NOMO-1 (cell line): ENCODE results near the gene MAPK12.

ENCODE experiments used
- DNase-seq, 2 experiments: peaks; one replicate each; lab custom pipeline; 2025; ENCODE audit not compliant: unreplicated experiment in 2 of 2; lab: John Stamatoyannopoulos, UW

MAPK12 gene

GRCh38 chr22:50299785-50300619 lies 38.5 kb upstream of the MAPK12 start:
- no peak for DNase-seq

DNA sequence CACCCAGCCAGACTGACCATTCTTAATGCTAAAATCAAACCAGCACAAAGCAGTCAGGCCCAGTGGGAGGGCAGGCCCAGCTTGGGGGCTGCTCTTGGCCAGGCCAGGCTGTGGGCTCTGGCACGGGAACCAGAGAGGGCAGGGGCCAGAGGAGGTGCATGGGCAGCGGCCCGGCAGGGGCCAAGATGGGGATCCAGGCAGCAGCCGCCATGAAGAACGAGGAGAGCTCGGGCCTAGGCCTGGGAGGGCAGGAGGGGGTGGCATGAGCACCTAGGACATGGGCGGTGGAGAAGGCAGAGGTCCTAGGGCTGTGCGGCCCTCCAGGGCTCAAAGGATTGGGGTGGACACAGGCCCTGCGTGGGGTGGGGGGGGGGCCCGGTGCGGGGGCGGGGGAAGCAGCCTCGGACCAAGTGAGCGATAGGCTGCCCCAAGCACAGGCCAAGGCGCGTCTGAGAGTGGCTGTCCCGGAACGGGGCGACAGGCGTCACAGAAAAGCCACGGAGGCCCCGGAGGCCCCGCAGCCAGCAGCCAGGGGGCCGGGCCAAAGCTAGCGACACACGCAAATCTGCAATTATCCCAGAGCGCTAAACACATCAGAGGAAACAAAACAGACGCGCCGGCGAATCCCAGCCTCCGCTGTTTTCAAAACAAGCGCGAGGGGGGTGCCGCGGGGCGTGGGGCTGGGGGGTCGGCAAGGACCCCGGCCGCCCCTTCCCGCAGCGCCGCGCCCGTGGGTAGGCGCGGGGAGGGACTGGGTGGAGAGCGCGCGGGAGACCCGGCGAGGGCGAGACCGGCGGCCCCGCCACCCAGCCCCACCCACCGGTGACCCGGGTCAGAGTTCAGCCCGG lies 37.7 kb upstream of the MAPK12 start:
- no peak for DNase-seq

- DNase-seq = no peak
Measured at GRCh38 chr22:50298266-50298637, 36.8 kb upstream of the MAPK12 start.

- no peak for DNase-seq
Measured at GRCh38 chr22:50297510-50298265, 36.2 kb upstream of the MAPK12 start.

DNA sequence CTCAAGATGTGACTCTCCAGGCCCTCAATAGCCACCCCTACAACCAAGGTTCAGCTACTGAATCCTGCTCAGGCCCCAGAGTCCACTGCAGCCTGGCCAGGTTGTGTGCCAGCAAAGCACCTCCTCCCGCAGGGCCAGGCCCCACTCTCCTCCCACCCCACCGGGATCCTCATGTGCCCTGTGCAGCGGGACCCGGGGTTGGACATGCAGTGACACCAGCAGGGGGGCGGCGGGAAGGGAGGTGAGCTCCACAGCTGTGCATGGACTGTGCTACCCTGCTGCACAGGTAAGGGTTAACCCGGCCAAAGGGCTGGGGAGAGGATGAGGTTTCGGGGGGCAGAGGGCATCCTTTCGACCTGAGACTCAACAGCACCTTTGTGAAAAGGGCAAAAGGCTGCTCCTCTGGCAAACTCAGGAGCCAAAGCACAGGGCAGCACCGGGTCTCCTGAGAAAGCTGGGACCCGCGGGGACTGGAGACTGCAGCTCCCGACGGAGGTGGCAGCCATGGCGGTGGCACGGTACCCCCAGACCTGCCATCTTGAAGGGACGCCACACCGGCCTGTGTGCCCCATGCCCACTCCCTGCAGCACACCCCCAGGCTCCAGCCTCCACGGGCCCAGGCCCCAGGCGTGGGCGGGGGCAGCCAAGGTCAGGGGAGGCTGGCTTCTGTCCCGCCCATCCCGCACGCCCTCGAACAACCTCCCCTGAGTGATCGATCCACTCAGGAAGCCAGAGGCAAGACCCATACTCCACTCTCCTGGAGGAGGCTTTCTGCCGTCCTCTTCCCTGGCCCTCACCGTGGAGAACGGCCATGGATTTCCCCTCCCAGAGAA lies 35.4 kb upstream of the MAPK12 start:
- no peak for DNase-seq

GRCh38 chr22:50294319-50294656 lies 32.8 kb upstream of the MAPK12 start:
- DNase-seq = no peak

DNA sequence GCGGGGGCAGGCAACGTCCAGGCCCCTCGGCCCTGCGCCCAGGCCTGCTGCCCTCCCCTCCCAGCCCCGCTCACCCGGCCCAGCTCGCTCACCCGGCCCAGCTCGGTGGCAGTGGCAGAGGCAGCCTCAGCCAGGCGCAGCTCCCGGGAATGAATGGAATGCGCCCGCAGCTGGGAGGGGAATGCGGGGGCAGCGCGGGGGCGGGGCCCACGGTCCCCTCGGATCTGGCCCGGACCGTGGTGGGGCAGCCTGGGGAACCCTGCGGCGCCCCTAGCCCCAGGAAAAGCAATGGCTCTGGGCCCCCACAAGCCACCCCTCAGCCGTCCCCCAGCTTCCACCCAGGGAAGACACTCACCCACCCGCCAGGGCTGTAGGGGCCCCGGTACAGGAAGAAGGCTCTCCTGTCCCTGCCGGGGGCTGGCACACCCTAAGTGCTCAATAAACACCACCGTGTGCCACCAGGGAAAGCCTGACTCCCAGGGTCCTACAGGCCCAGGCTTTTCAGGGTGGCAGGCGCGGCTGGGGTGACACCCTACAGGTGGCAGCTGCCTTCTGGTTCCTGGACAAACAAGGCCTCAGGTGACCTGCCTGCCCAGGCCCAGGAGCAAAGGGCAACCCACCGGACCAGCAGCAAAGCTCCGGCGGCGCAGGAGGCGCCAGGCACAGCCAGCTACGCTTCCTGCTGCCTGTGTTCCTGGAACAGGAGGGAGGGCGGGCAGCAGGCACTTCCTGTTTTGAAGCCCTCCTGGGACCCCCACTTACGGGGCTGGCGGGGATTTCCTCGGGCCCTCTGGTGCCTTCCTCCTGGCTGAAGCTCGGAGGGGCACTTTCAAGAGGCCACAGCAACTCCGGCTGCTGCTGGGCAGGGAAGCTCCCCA lies 32.2 kb upstream of the MAPK12 start:
- DNase-seq = no peak

DNA sequence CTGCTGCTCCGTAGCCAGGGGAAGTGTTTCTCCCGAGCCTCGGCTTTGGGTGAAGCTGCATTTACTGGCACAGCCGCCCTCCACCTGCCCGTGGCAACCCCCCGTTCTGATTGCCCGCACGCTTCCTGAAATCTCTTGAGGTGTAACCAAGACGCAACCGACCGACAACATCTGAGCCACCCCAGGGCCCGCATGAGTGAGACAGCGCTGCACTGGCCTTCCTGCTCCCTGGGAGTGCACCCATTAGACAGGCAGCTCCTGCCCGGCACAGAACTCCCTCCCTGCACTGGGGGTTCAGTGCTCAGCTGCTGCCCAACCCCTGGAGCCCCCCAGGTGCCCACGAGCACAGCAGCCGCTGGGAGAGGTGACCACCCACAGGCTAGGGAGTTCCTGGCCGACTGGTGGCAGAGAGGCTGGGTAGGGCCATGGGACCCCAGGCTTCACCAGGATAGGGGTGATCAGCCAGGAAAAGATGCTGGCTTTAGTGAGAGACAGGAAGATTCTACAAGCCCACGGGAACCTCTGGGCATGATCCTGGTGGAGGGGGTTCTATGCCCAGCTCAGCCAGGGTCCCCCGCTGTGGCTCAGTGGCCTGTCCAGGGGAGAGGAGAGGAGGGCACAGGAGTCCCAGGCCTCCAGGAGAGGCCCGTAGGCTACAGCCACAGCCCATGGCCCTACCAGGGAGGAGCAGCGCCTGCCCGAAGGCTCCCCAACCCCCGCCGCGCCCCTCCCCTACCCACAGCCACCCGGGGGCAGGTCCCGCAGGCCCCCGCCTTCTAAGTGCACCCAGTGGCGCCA lies 31.4 kb upstream of the MAPK12 start:
- DNase-seq = no peak

- no peak for DNase-seq
Measured at GRCh38 chr22:50289942-50290630, 28.6 kb upstream of the MAPK12 start.

- DNase-seq = no peak
Measured at GRCh38 chr22:50289151-50289941, 27.9 kb upstream of the MAPK12 start.

DNA sequence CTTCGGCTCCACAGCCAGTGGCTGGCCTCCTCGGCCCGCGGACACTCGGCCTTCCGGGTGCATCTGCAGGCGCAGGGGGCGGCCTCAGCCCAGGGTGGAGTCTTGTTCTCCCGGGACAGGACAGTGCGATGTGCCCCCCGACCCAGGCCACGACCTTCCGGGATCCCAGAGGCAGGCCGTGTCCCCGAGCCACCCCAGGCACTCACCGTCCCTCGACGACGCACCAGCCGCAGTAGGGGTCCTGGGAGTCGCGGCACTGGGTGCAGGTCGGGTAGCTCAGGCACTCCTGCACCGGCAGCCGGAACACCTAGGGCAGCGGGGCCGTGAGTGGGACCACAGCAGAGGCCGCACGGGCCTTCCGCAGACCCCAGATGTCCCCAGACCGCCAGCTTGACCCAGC lies 26.2 kb upstream of the MAPK12 start:
- DNase-seq = no peak

DNA sequence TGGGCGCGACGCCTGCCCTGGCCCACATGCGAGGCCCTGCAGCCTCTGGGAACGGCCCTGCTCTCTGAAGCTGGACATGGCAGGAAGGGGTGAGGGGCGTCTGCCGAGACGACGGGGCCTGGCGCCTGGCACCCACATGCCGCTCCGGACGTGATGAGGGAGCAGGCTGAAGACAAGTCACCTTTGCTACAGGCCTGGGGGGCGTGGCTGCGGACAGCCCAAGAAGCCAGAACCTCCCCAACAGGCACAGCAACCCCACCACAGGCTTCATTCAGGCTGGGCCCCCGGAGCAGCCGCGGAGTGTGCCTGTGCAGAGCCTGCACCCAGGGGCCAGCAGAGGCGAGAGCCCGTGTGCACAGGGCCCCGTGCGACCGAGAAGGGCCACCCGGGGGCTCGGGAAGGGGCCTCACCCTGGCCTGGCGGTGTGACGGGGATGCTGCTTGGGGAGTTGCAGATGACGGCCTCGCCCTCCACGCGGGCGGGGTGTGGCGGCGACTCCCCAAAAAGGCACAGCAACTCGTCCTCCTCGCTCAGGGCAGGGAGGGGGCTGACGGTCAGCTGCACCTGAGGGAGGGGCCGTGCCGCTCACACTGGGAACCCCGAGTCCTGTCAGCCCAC lies 25.3 kb upstream of the MAPK12 start:
- DNase-seq = no peak

GRCh38 chr22:50286275-50286674 lies 24.8 kb upstream of the MAPK12 start:
- DNase-seq = no peak

DNA sequence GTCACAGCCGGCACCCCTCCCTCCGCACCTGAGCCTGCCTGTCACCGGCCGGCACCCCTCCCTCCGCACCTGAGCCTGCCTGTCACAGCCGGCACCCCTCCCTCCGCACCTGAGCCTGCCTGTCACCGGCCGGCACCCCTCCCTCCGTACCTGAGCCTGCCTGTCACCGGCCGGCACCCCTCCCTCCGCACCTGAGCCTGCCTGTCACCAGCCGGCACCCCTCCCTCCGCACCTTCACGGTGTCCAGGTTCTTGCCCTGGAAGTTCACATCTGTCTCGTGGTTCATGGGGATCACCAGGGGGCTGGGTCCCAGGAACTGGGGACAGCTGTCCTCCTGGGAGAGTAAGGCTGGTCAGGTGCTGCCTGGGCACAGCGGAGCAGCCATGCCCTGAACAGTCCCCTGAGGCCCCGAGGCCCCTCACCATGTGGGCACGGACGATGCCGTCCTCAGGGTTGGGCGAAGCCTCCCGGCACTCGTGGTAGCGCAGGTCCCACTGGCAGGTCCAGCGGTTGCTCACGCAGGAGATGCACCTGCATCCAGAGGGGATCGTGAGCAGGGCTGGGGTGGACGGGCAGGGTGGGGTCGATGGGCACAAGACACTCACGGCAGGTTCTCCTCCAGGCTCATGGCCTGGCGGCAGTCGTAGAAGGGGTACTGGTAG lies 24.2 kb upstream of the MAPK12 start:
- no peak for DNase-seq

- DNase-seq = no peak
Measured at GRCh38 chr22:50284479-50284878, 23.0 kb upstream of the MAPK12 start.

DNA sequence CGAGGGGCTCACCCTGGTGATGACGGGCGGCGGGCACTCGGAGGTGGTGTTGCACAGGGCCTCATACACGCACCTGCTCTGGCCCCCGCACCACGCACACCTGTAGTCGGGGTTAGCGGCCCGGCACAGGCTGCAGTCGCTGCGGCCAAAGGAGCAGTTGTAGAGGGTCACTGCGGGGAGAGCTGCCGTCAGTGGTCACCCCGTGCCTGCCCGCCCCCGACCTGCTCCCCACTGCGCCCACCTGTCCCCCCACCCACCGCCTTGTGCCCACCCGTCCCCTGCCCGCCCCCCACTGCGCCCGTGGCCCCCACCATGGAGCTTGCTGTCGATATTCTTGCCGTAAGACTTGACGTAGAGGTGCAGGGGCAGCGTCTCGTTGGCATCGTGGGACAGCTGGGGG lies 22.3 kb upstream of the MAPK12 start:
- no peak for DNase-seq
